Measurements from ENCODE around the gene LYRM1. TPM values are rescaled to one million over a fixed set of nuclear protein-coding genes. Genes with fewer than 3 reads are reported as not detected.

The LYRM1 gene
- total and polyA plus RNA-seq, 2 of the 8 experiments (the other 6 are each of a cell fraction or from before 2014, with no cell fraction given): 11.6 to 13.4 TPM

- ChIA-PET CTCF (ENCODE audit: partially characterized antibody) (interaction anchor here (1.0 to 1.1 kb wide), 3 partner anchors 11 to 90 kb away, joined by 3 read pairs; no protein-coding TSS in a partner anchor), POLR2A (ENCODE audit: partially characterized antibody) (interaction anchor here (0.7 kb wide), 1 partner anchor 13 kb away, joined by 3 read pairs; no protein-coding TSS in a partner anchor)
- peaks cover 0 to 2% of the 10 kb centered on the region in 2 experiments for H4K20me1 ChIP-seq (replicated peaks in 1 of 2; ENCODE audit: control insufficient read depth in 1 of 2, insufficient read depth in 2 of 2, low read length in 2 of 2)
- no peak overlapping the region for H3K27ac ChIP-seq (ENCODE audit: low read depth, low read length)
- no peaks in the 10 kb centered on the region for H3K27me3 ChIP-seq (replicated peaks in 1 of 4; ENCODE audit: control insufficient read depth in 3 of 4, extremely low read depth in 1 of 4, insufficient read depth in 3 of 4, low read length in 3 of 4)
- H3K4me1 ChIP-seq (replicated peaks in 1 of 4; ENCODE audit: control insufficient read depth in 3 of 4, insufficient read depth in 4 of 4, low read length in 3 of 4): peaks cover 0 to 9% (median 2%) of the 10 kb centered on the region in 4 experiments; a peak in 2 of 7 replicates
- H3K9me3 ChIP-seq (ENCODE audit: insufficient read depth in 2 of 2, low read depth in 1 of 2, low read length in 1 of 2): no peaks in the 10 kb centered on the region
- H3K79me2 ChIP-seq (ENCODE audit: control insufficient read depth in 1 of 2, insufficient read depth in 2 of 2, low read length in 2 of 2): peaks cover 9 to 81% of the 10 kb centered on the region in 2 experiments
- 88% methylated on average over 5 of the region's 5 CpGs; no CpG with 5 or more reads in 1 of the 2 experiments for whole genome bisulfite sequencing, 2 experiments (ENCODE audit: extremely low coverage in 1 of 2, insufficient coverage in 1 of 2, insufficient read length in 1 of 2, insufficient replicate concordance in 2 of 2, low coverage in 1 of 2, low lambda C conversion rate in 2 of 2, missing lambda C conversion rate in 1 of 2)
- H3K18ac ChIP-seq (ENCODE audit: extremely low read depth, low read length): no peak overlapping the region
- no peak overlapping the region for H3K14ac ChIP-seq (ENCODE audit: insufficient read length)
- H3K23ac ChIP-seq (ENCODE audit: insufficient read length): no peak overlapping the region
- no peak overlapping the region for H2BK12ac ChIP-seq (ENCODE audit: low read depth, low read length)
- H2AK5ac ChIP-seq (ENCODE audit: low read depth, low read length): no peak overlapping the region
- no peak overlapping the region for H3K4me2 ChIP-seq (ENCODE audit: insufficient read depth in 1 of 2, low read depth in 2 of 2, low read length in 2 of 2)
- no peak overlapping the region for H4K5ac ChIP-seq (ENCODE audit: insufficient read length, low read depth, low read length)
- H4K8ac ChIP-seq (ENCODE audit: extremely low read depth, insufficient read depth, low read length): no peak overlapping the region
- H3K36me3 ChIP-seq (ENCODE audit: control insufficient read depth in 2 of 4, insufficient read depth in 4 of 4, low read length in 3 of 4): no peaks in the 10 kb centered on the region
- no peak overlapping the region for H4K91ac ChIP-seq (replicated peaks; ENCODE audit: insufficient read length, low read length)
- H2BK15ac ChIP-seq (ENCODE audit: low read length): no peak overlapping the region
- no peak overlapping the region for H2AFZ ChIP-seq (ENCODE audit: low read length)
- no peak overlapping the region for H3K56ac ChIP-seq (replicated peaks; ENCODE audit: insufficient read length, low read depth, low read length)
- FAIRE-seq: no peak
- no peak overlapping the region for H3K9ac ChIP-seq (replicated peaks in 1 of 4; ENCODE audit: extremely low read depth in 1 of 4, low read depth in 3 of 4, low read length in 3 of 4)
- DNase-seq (ENCODE audit: low read depth in 1 of 2, low spot score in 2 of 2): no peak
- no peak overlapping the region for H3K4me3 ChIP-seq (ENCODE audit: extremely low read depth in 1 of 4, insufficient read depth in 2 of 4, low read depth in 3 of 4, low read length in 4 of 4)
- no peak overlapping the region for H2BK120ac ChIP-seq (replicated peaks; ENCODE audit: low read depth, low read length)
- H3K23me2 ChIP-seq (ENCODE audit: low read depth, low read length): no peaks in the 10 kb centered on the region
- no peak overlapping the region for H2BK20ac ChIP-seq (ENCODE audit: low read length)
- no peak overlapping the region for H3K4ac ChIP-seq (replicated peaks; ENCODE audit: insufficient read length, low read depth, low read length)
- peaks cover 5% of the 10 kb centered on the region; the same call in 1 of the 2 replicates for H3K79me1 ChIP-seq (ENCODE audit: low read depth, low read length)
- H2BK5ac ChIP-seq (ENCODE audit: low read depth, low read length): no peak overlapping the region
- TF ChIP-seq GTF2F1 (IDR thresholded peaks at IDR 0.05; ENCODE audit: borderline replicate concordance, low read depth, low read length): no peak
- no peak for TF ChIP-seq TBP (IDR thresholded peaks at IDR 0.05; ENCODE audit: low read depth, low read length)
- TF ChIP-seq SIN3A (conservative IDR thresholded peaks at IDR 0.05 in 1 of 2, IDR thresholded peaks at IDR 0.05 in 1 of 2; ENCODE audit: low read depth in 1 of 2, low read length in 2 of 2): no peak
- no peak for TF ChIP-seq BCL11A (IDR thresholded peaks at IDR 0.05; ENCODE audit: low read depth in 2 of 2, low read length in 2 of 2)
- TF ChIP-seq USF2 (IDR thresholded peaks at IDR 0.05; ENCODE audit: low read length): no peak
- TF ChIP-seq CBX8 (IDR thresholded peaks at IDR 0.05; ENCODE audit: borderline replicate concordance, low read depth, low read length): no peak
- no peak for TF ChIP-seq TAF7 (optimal IDR thresholded peaks at IDR 0.05; ENCODE audit: borderline replicate concordance, low read depth, low read length)
- no peak for TF ChIP-seq POU5F1 (IDR thresholded peaks at IDR 0.05; ENCODE audit: low read depth, low read length)
- no peak for TF ChIP-seq MAX (IDR thresholded peaks at IDR 0.05)
- no peak for TF ChIP-seq JUN (IDR thresholded peaks at IDR 0.05; ENCODE audit: low read depth, low read length)
- no peak for TF ChIP-seq SIRT6 (IDR thresholded peaks at IDR 0.05; ENCODE audit: low read length)
- no peak for TF ChIP-seq CHD2 (IDR thresholded peaks at IDR 0.05; ENCODE audit: low read length)
- no peak for TF ChIP-seq CHD1 (IDR thresholded peaks at IDR 0.05; ENCODE audit: low read depth, low read length)
Observed at GRCh38 chr16:20878682-20879147, 21.9 kb upstream of the LYRM1 start.
